Activated gamma-delta T cell treated with Interleukin-2 at 50 U/mL for 16 hours (primary cell): ENCODE measurements around the gene CD200R1.
"Not testable (repeated sequence)": the region's sequence is repeated elsewhere in the genome, so short reads cannot be mapped to it uniquely, and the experiment has no call there.

Experiments
- DNase-seq: peaks from one replicate; pipeline ENCODE4 v3.0.0-alpha.2; 2020

CD200R1 gene

DNA sequence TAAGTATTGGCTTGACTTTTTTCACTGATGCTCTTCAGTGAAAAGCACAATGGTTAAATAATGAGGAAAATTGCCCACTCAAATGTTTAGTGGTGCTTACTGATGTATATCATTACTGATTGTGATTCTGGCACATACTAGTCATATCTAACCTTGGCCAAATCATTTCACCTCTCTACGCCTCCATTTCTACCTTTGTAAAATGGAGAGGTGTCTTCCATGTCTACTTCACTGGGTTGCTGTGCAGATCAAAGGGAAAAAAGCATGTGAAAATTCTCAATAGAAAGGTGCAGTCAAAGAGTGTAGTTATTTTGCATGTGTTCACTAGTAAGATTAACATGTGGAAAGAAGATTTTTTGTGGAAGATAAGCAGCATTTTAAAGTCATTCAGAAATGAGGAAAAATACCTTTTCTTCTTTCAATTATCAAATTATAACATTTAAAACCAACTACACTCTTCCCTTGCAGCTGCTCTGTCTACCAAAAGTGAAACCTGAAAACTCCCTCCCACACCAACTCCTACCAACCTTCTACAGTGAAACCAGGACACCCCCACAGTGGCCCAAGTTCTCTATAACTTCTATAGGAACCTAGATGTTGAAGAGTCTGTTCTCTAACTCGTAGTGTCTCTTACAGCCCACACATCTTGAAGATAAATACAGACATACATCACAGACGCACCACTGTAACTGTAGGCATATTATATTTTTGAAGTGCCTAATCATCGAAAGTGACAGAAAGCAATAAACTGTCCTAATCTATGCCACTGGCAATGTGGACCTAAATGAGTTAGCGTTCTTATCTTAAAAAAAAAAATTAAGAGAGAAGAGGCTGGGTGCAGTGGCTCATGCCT, 1.4 kb downstream of the CD200R1 start:
- DNase-seq, result peak; percentile 18

GRCh38 chr3:112972158-112972557, 2.7 kb downstream of the CD200R1 start:
- no peak for DNase-seq

DNA sequence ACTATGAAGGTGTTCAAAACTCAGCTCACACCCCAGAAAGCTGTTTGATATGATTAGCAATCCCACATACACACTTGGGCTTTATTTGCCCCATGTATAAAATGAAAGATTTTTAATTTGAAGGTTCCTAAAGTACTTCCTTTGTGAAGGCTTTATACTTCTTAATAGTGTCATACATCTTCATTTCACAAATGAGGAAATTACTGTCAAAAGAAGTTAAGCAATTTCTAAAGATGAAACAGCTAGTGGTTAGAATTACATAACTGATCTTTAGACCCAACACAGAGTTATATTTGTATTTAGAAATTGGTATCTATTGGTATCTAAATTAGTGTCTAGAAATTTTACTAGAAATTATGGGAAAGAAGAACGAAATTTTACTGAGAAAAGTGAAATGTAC, 7.1 kb downstream of the CD200R1 start:
- DNase-seq, result no peak

DNA sequence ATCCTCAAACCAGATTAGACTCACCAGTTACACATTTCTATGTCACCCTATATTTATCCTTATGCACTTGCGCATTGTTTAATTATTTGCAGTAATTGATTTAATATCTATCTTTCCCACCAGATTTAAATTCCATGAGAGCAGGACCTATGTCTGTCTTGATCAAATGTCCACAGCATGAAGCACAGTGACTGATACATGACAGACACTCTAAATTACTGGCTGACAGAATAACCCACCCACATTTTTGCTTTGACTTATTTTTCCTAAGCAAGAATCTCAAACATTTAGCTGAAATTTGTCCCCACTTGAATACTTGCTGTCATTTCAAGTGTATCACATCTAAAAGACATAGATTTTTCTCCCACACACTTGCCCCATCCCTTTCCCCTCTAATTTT, 7.5 kb downstream of the CD200R1 start:
- DNase-seq, result no peak

DNA sequence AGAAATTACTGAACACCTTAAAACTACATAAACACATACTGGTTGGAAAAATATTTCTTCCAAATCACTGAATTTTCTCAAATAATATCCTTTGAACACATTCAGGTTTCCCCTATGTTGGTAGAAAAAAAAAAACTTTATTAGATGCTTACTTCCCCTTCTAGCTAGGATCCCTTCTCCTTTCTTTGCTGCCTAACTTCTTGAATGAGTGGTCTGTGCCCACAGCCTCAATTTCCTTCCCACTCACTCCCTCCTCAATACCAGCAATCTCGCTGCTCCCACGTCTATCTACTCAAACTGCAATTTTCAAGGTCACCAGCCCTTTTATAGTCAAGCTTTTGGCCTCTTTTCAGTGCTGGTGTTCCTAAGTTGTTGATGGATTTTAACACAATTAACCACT, 8.3 kb downstream of the CD200R1 start:
- DNase-seq, result no peak

DNA sequence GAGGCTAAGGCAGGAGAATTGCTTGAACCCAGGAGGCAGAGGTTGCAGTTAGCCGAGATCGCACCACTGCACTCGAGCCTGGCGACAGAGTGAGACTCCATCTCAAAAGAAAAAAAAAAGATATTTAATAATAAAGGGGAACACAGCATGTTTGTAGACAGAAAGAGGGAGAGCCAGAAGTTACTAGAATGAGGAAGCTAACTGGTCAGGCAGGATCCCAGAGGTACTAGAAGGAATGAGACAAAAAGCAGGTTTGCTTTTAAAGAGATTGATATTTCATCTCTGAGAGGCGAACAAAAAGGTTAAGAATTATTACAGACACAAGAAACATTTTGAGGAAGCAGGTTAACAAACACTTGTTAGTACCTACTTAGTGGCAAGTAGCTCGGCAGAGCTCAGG, 9.2 kb downstream of the CD200R1 start:
- DNase-seq, result no peak

DNA sequence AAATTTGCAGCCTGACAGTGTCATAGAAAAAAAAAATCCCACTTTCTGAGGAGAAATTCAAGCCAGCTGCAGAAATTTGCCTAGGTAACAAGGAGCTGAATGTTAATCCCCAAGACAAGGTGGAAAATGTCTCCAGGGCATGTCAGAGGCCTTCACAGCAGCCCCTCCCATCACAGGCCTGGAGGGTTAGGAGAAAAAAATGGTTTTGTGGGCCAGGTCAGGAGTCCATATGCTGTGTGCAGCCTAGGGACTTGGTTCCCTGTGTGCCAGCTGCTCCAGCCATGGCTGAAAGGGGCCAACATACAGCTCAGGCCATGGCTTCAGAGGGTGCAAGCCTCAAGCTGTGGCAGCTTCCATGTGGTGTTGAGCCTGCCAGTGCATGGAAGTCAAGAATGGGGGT, 11.2 kb downstream of the CD200R1 start:
- no peak for DNase-seq

GRCh38 chr3:112958811-112959560, 15.9 kb downstream of the CD200R1 start:
- no peak for DNase-seq

DNA sequence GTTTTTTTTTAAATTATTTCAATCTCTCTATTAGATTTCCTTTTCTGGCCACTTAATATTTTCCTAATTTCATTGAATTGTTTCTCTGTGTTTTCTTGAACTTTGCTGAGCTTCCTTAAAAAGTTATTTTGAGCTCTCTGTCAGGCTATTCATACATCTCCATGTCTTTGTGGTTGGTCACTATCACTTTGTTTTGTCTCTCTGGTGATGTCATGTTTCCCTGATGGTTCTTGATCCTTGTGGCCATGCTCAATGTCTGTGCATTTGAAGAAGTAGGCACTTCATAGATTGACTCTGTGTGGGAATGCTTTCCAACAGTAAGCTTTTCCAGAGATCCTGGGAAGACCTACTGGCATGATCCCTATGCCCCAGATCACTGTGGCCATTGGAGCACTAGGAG, 18.6 kb downstream of the CD200R1 start:
- DNase-seq, result no peak

GRCh38 chr3:112948346-112948838, 26.5 kb downstream of the CD200R1 start:
- DNase-seq, result no peak

GRCh38 chr3:112931736-112932521, 43.0 kb downstream of the CD200R1 start:
- no peak for DNase-seq

- no peak for DNase-seq
Measured at GRCh38 chr3:112930771-112931170, 44.1 kb downstream of the CD200R1 start.

- DNase-seq, result no peak
Measured at GRCh38 chr3:112925969-112926368, 48.9 kb downstream of the CD200R1 start.

- DNase-seq, result no peak
Measured at GRCh38 chr3:112925560-112925959, 49.3 kb downstream of the CD200R1 start.

GRCh38 chr3:112919541-112919940, 55.4 kb downstream of the CD200R1 start:
- DNase-seq, result not testable (repeated sequence)

- no peak for DNase-seq
Measured at GRCh38 chr3:112908252-112908651, 66.7 kb downstream of the CD200R1 start.

GRCh38 chr3:112904786-112905185, 70.1 kb downstream of the CD200R1 start:
- DNase-seq, result no peak

DNA sequence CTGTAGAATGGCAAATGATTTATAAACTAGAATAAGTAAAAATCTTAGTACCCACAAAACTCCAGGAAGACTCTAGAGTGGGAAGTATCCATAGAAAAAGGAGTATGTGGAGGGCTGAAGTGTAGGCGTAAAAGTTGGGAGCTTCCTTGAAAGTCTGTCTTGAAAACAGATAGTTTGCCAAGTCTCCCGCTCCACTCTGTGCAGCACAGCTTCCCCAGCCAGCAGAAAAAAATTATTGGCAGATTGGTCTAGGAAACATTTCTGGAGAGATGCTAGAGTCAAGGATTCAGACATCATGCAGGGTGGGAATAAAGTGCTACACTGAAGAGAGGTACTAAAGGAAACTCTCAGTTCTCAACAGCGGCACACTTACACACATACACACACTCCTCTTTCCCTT, 74.8 kb downstream of the CD200R1 start:
- no peak for DNase-seq

DNA sequence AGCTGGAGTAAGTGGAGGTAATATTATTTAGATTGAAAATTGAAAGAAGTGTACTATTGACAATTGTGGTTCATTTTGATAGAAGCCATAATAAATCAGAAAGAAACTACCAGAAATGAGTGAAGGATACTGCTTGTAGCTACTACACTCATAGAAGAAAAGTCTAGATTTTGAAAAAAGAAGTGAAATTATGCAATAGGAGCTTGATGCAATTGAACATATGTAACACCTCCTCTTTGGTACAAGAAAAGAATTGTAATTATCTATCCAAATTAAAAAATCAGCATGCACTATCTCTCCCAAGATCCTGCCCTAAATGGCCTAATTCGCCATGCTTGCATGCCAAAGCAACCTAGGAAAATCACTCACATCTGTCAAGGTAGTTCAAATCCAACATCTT, 77.1 kb downstream of the CD200R1 start:
- no peak for DNase-seq

DNA sequence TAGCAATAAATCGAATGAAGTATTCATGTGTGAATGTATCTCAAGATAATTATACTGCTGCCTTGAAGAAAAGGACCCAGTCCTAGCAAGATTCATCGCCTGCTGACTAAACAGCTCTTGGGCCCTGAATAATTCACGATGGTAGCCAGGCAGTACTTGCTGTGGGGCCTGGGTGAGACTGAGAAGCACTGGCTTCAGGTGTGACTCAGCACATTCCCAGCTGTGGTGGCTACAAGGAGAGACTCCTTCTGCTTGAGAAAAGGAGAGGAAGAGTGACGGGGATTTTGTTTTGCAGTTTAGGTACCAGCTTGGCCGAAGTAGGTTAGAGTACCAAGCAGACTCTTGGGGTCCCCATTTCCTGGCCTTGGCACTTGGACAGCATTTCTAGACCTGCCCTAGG, 80.6 kb downstream of the CD200R1 start:
- no peak for DNase-seq

DNA sequence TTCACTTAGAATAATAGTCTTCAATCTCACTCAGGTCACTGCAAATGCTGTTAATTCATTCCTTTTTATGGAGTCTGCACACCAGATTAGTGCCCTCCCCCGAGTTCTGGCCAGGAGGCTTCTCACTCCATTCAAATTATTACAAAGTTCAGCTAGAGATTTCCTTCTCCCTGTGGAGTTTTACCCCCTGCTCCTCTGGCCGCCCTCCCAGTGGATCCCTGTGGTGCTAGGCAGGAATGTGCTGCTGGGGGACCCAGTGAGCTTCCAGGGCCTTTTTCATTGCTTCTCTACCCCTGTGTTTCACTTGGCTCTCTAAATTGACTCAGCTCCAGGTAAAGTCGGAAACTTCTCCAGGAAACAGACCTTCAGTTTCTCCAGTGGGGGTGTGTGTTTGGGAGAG, 85.5 kb downstream of the CD200R1 start:
- no peak for DNase-seq

GRCh38 chr3:112888381-112889085, 86.4 kb downstream of the CD200R1 start:
- DNase-seq, result no peak
